ENCODE data around the gene NOCT.

GRCh38 chr4:139054791-139055505 lies 39.4 kb downstream of the NOCT start:
- TF ChIP-seq CTCF (IDR thresholded peaks at IDR 0.05 in 8 of 11, conservative IDR thresholded peaks at IDR 0.05 in 3 of 11) (no peak), POLR2A (IDR thresholded peaks at IDR 0.05) (no peak)

All from spleen (tissue), 7 donors.